GM21515 (cell line): ENCODE measurements around the gene DBX2.
"Not testable (repeated sequence)": the region's sequence is repeated elsewhere in the genome, so short reads cannot be mapped to it uniquely, and the experiment has no call there.

ENCODE experiments used
- ATAC-seq: cut with Tn5 transposase; IDR thresholded peaks from one replicate; pipeline ENCODE4 v1.9.1; 2021; ENCODE audit not compliant: unreplicated experiment

Gene DBX2

GRCh38 chr12:45012749-45013148 is 38.1 kb downstream of the DBX2 start:
- no peak for ATAC-seq

- no peak for ATAC-seq
Observed at GRCh38 chr12:45010059-45010458, 40.8 kb downstream of the DBX2 start.

- ATAC-seq, result no peak
Observed at GRCh38 chr12:45008211-45008610, 42.7 kb downstream of the DBX2 start.

- ATAC-seq, result no peak
Observed at GRCh38 chr12:44999355-44999754, 51.5 kb downstream of the DBX2 start.

- no peak for ATAC-seq
Observed at GRCh38 chr12:44993161-44993560, 57.7 kb downstream of the DBX2 start.

GRCh38 chr12:44984863-44985262 is 66.0 kb downstream of the DBX2 start:
- not testable (repeated sequence) for ATAC-seq

GRCh38 chr12:44979918-44980317 is 71.0 kb downstream of the DBX2 start:
- no peak for ATAC-seq

GRCh38 chr12:44976246-44976645 is 74.7 kb downstream of the DBX2 start:
- ATAC-seq, result no peak

GRCh38 chr12:44972746-44973421 is 78.0 kb downstream of the DBX2 start:
- peak; percentile 59 for ATAC-seq

- ATAC-seq, result no peak
Observed at GRCh38 chr12:44968965-44969364, 81.9 kb downstream of the DBX2 start.
